ENCODE data around the gene RGS21.

Gene RGS21

GRCh38 chr1:192357924-192358323 lies 41.1 kb downstream of the RGS21 start:
- no peaks in the 10 kb centered on the region for H3K9me3 Mint-ChIP-seq
- DNase-seq = no peak
- no peak for ATAC-seq
- no peaks in the 10 kb centered on the region for H3K27me3 Mint-ChIP-seq
- no peak overlapping the region for H3K27ac Mint-ChIP-seq
- no peak overlapping the region for H3K4me3 Mint-ChIP-seq
- no peaks in the 10 kb centered on the region for H3K36me3 Mint-ChIP-seq (ENCODE audit: low read depth)
- H3K4me1 Mint-ChIP-seq = no peaks in the 10 kb centered on the region

GRCh38 chr1:192358402-192358801 lies 41.6 kb downstream of the RGS21 start:
- H3K27ac Mint-ChIP-seq = no peak overlapping the region
- H3K4me3 Mint-ChIP-seq = no peak overlapping the region
- no peaks in the 10 kb centered on the region for H3K9me3 Mint-ChIP-seq
- no peaks in the 10 kb centered on the region for H3K4me1 Mint-ChIP-seq
- DNase-seq = no peak
- ATAC-seq = no peak
- no peaks in the 10 kb centered on the region for H3K27me3 Mint-ChIP-seq
- no peaks in the 10 kb centered on the region for H3K36me3 Mint-ChIP-seq (ENCODE audit: low read depth)

- H3K4me1 Mint-ChIP-seq = no peaks in the 10 kb centered on the region
- no peaks in the 10 kb centered on the region for H3K9me3 Mint-ChIP-seq
- H3K36me3 Mint-ChIP-seq (ENCODE audit: low read depth) = no peaks in the 10 kb centered on the region
- ATAC-seq = no peak
- DNase-seq = no peak
- no peak overlapping the region for H3K4me3 Mint-ChIP-seq
- no peak overlapping the region for H3K27ac Mint-ChIP-seq
- no peaks in the 10 kb centered on the region for H3K27me3 Mint-ChIP-seq
Measured at GRCh38 chr1:192358822-192359221, 42.0 kb downstream of the RGS21 start.

GRCh38 chr1:192363177-192363576 lies 46.4 kb downstream of the RGS21 start:
- no peak overlapping the region for H3K27ac Mint-ChIP-seq
- DNase-seq = no peak
- H3K4me3 Mint-ChIP-seq = no peak overlapping the region
- H3K36me3 Mint-ChIP-seq (ENCODE audit: low read depth) = no peaks in the 10 kb centered on the region
- H3K4me1 Mint-ChIP-seq = no peaks in the 10 kb centered on the region
- H3K27me3 Mint-ChIP-seq = no peaks in the 10 kb centered on the region
- ATAC-seq = no peak
- H3K9me3 Mint-ChIP-seq = no peaks in the 10 kb centered on the region

GRCh38 chr1:192367436-192367835 lies 50.6 kb downstream of the RGS21 start:
- no peaks in the 10 kb centered on the region for H3K27me3 Mint-ChIP-seq
- no peak overlapping the region for H3K27ac Mint-ChIP-seq
- no peak overlapping the region for H3K4me3 Mint-ChIP-seq
- no peak for DNase-seq
- H3K4me1 Mint-ChIP-seq = no peaks in the 10 kb centered on the region
- ATAC-seq = no peak
- H3K36me3 Mint-ChIP-seq (ENCODE audit: low read depth) = no peaks in the 10 kb centered on the region
- H3K9me3 Mint-ChIP-seq = no peaks in the 10 kb centered on the region

- Mint-ChIP-seq H3K27ac (no peak overlapping the region), H3K4me1 (no peaks in the 10 kb centered on the region), H3K9me3 (no peaks in the 10 kb centered on the region), H3K4me3 (no peak overlapping the region), H3K27me3 (no peaks in the 10 kb centered on the region), H3K36me3 (ENCODE audit: low read depth) (no peaks in the 10 kb centered on the region)
- ATAC-seq = no peak
- DNase-seq = no peak
Measured at GRCh38 chr1:192375306-192375705, 58.5 kb downstream of the RGS21 start.

- Mint-ChIP-seq H3K27ac (no peak overlapping the region), H3K36me3 (ENCODE audit: low read depth) (no peaks in the 10 kb centered on the region), H3K4me1 (no peaks in the 10 kb centered on the region), H3K9me3 (no peaks in the 10 kb centered on the region), H3K27me3 (no peaks in the 10 kb centered on the region), H3K4me3 (no peak overlapping the region)
- ATAC-seq (no peak), DNase-seq (no peak)
Measured at GRCh38 chr1:192376374-192376773, 59.6 kb downstream of the RGS21 start.

- H3K27me3 Mint-ChIP-seq = no peaks in the 10 kb centered on the region
- no peaks in the 10 kb centered on the region for H3K4me1 Mint-ChIP-seq
- DNase-seq (no peak), ATAC-seq (no peak)
- no peak overlapping the region for H3K4me3 Mint-ChIP-seq
- H3K27ac Mint-ChIP-seq = no peak overlapping the region
- H3K9me3 Mint-ChIP-seq = no peaks in the 10 kb centered on the region
- H3K36me3 Mint-ChIP-seq (ENCODE audit: low read depth) = no peaks in the 10 kb centered on the region
Measured at GRCh38 chr1:192378276-192378675, 61.5 kb downstream of the RGS21 start.

GRCh38 chr1:192378878-192379277 lies 62.1 kb downstream of the RGS21 start:
- ATAC-seq (no peak), DNase-seq (no peak)
- Mint-ChIP-seq H3K27ac (no peak overlapping the region), H3K4me1 (no peaks in the 10 kb centered on the region), H3K4me3 (no peak overlapping the region), H3K36me3 (ENCODE audit: low read depth) (no peaks in the 10 kb centered on the region), H3K9me3 (no peaks in the 10 kb centered on the region), H3K27me3 (no peaks in the 10 kb centered on the region)

GRCh38 chr1:192379554-192379953 lies 62.8 kb downstream of the RGS21 start:
- H3K27ac Mint-ChIP-seq = no peak overlapping the region
- H3K9me3 Mint-ChIP-seq = peaks cover under 1% of the 10 kb centered on the region
- no peaks in the 10 kb centered on the region for H3K4me1 Mint-ChIP-seq
- no peaks in the 10 kb centered on the region for H3K36me3 Mint-ChIP-seq (ENCODE audit: low read depth)
- no peaks in the 10 kb centered on the region for H3K27me3 Mint-ChIP-seq
- ATAC-seq = no peak
- no peak for DNase-seq
- H3K4me3 Mint-ChIP-seq = no peak overlapping the region

GRCh38 chr1:192382758-192383157 lies 66.0 kb downstream of the RGS21 start:
- no peak overlapping the region for H3K27ac Mint-ChIP-seq
- no peak overlapping the region for H3K4me3 Mint-ChIP-seq
- ATAC-seq = no peak
- no peaks in the 10 kb centered on the region for H3K4me1 Mint-ChIP-seq
- no peak for DNase-seq
- no peaks in the 10 kb centered on the region for H3K36me3 Mint-ChIP-seq (ENCODE audit: low read depth)
- peaks cover 5% of the 10 kb centered on the region for H3K9me3 Mint-ChIP-seq
- H3K27me3 Mint-ChIP-seq = peaks cover 2% of the 10 kb centered on the region

GRCh38 chr1:192386051-192386650 lies 69.4 kb downstream of the RGS21 start:
- Mint-ChIP-seq H3K27ac (no peak overlapping the region), H3K36me3 (ENCODE audit: low read depth) (no peaks in the 10 kb centered on the region), H3K4me3 (no peak overlapping the region), H3K27me3 (peaks cover 2% of the 10 kb centered on the region), H3K9me3 (peaks cover 5% of the 10 kb centered on the region), H3K4me1 (no peaks in the 10 kb centered on the region)
- ATAC-seq (no peak), DNase-seq (no peak)

- ATAC-seq = no peak
- no peak for DNase-seq
- Mint-ChIP-seq H3K9me3 (no peaks in the 10 kb centered on the region), H3K36me3 (ENCODE audit: low read depth) (no peaks in the 10 kb centered on the region), H3K4me1 (no peaks in the 10 kb centered on the region), H3K27me3 (no peaks in the 10 kb centered on the region), H3K4me3 (no peak overlapping the region), H3K27ac (no peak overlapping the region)
Measured at GRCh38 chr1:192395211-192395610, 78.4 kb downstream of the RGS21 start.

- Mint-ChIP-seq H3K4me1 (no peaks in the 10 kb centered on the region), H3K27ac (no peak overlapping the region), H3K27me3 (no peaks in the 10 kb centered on the region), H3K4me3 (no peak overlapping the region), H3K36me3 (ENCODE audit: low read depth) (no peaks in the 10 kb centered on the region), H3K9me3 (no peaks in the 10 kb centered on the region)
- no peak for DNase-seq
- ATAC-seq = no peak
Measured at GRCh38 chr1:192395895-192396294, 79.1 kb downstream of the RGS21 start.

GRCh38 chr1:192399161-192399560 lies 82.4 kb downstream of the RGS21 start:
- no peak overlapping the region for H3K4me3 Mint-ChIP-seq
- H3K36me3 Mint-ChIP-seq (ENCODE audit: low read depth) = no peaks in the 10 kb centered on the region
- peaks cover 3% of the 10 kb centered on the region for H3K27me3 Mint-ChIP-seq
- no peaks in the 10 kb centered on the region for H3K4me1 Mint-ChIP-seq
- DNase-seq (no peak), ATAC-seq (no peak)
- no peak overlapping the region for H3K27ac Mint-ChIP-seq
- H3K9me3 Mint-ChIP-seq = no peaks in the 10 kb centered on the region

- Mint-ChIP-seq H3K4me1 (no peaks in the 10 kb centered on the region), H3K4me3 (no peak overlapping the region), H3K27me3 (peaks cover 3% of the 10 kb centered on the region), H3K36me3 (ENCODE audit: low read depth) (no peaks in the 10 kb centered on the region), H3K9me3 (no peaks in the 10 kb centered on the region), H3K27ac (no peak overlapping the region)
- no peak for DNase-seq
- ATAC-seq = no peak
Measured at GRCh38 chr1:192401825-192402224, 85.0 kb downstream of the RGS21 start.

All from activated naive CD8-positive, alpha-beta T cell treated with anti-CD3 and anti-CD28 coated beads, Interleukin-2, amount 50 U/mL, for 24 hours (primary cell).